ENCODE results near the gene FLRT2.

Gene FLRT2

DNA sequence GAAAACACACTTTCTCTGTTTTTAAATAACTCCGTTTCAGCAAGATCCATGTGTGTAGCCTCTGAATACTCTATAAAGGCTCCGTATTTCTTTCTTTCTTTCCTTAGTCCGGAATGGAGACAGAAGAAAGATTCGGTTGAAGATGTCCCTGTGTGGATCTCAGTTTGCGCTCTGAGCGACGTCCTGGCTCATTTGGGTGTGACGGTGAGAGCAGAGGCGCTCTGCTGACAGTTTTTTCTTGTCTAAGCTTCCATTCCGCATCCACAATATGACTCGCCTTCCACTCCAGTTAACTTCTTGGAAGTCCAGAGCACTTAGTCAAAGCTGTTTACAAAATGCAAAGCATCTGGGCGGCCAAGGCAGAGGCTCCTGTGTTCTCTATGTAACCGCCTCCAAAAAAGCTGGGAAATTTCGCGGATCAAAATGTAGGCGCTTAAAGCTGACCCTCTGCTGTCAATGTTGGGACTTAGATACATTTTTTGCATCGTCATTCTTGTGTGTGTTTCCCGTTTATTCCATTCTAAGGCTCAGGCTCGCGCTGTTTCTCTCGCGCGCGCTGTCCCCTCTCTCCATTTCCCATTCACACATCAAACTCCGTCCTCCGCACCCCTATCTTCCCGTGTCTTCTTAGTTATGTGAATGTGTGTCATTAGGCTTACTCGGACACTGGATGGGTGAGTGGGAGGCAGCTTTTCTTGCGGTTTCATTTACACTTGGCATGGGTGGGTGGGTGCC, 880 bp upstream of the FLRT2 start:
- peak in 14 of 58 donors; percentile 1 to 61 (median 23) for DNase-seq

DNA sequence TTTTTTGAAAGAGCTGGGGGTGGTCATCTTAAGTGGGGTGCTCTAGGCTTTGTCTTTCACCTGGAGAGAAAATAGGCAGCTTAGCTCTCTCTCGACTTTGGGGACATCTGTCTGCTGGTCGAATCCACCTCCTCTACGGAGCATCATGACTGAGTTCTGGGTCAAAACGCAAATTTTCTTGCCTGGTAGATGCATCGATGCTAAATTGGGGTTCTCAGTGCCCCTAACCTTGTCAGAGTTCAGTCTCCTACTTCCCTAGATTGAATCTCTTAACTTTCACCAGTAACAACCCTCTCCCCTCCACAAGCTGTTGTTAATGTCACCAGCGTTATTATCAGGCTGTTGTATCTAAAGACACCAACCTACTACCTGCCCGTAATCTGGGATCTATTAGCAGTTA, 682 bp downstream of the FLRT2 start:
- DNase-seq, result no peak

DNA sequence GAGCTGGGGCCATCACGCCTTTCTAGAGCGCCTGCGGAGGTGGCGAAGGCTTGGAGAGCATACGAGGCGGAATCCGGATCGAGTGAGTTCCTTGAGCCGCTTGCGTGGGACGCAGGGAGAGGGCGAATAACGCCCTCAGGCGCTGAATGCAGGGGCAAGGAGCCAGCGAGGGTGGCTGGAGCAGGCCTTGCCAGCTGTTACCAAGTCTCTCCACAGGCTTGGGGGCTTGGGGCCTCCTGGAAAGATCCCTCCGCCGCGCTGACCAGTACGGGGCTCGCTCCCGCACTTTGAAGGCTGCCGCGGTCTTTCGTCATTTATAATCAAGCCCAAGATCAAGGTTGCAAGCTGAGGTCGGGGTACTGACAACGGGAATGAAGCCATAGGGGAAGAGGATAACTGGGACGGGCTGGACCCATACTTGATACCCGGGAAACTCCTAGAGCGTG, 1.2 kb downstream of the FLRT2 start:
- peak in 32 of 58 donors; percentile 10 to 83 (median 48) for DNase-seq

DNA sequence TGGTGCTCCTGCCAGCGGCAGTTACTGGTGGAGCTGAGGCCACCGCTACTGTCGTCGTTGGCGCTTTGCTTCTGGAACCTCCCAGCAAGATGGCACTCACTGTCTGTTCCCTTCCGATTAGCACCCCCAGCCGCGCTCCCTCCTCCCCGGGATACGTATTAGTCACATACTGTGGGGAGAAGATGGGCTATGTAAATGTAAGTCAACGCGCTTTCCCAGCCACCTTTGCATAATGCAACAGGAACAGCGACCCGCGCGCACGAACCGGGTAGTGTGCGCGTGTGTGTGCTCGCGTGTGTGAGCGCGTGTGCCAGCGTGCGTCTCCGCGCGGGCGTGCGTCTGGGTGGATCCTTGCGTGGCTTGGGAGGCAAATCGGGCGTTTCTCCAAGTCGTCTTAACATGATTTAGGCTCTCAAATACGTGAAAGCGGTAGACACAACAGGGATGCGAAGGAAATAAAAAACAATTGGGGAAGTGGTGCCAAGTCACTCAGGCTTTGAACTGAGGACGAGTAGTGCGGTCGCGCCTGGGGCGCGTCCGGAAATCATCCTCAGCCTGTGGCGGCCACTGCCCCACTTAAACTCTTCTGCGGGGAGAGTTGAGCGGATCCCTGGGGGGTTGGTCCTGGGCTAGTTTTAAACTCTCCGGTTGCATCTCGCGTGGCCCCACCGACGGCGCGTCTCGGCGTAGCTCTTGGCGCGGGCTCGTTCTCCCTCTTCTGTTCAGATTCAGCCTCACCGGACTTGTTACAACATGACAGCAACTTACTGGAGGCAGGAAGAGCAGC, 1.8 kb downstream of the FLRT2 start:
- peak in 46 of 58 donors; percentile 9 to 84 (median 54) for DNase-seq

DNA sequence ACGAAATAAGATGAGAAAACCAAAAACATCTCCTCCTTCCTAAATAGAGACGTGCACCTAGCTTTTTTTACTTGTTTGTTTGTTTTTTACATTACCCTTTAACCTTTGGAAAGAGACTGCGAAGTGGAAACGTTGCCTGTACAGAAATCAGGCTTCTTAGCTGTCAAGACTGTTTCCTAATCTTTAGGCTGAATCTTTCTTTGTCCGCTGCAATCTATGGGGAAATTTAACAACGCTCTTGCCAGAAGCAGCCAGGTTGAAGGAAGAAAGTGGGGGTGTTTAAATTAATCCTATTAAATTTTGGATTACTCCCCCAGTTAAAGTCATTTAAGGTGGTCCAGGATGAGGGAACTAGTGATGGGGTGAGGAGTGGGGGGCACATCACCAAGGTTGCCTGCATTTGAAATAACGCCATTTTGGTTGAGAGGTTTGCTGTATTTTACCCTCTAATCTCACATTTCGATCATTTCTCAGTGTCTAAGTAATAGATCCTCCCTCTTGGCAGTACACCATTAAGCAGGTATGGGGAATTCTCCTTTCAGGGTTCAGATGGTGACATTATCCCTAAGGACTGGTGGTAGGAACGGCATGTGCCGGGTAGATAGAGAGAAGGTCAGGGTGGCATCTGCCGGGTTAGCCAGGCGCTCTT, 2.6 kb downstream of the FLRT2 start:
- no peak for DNase-seq

DNA sequence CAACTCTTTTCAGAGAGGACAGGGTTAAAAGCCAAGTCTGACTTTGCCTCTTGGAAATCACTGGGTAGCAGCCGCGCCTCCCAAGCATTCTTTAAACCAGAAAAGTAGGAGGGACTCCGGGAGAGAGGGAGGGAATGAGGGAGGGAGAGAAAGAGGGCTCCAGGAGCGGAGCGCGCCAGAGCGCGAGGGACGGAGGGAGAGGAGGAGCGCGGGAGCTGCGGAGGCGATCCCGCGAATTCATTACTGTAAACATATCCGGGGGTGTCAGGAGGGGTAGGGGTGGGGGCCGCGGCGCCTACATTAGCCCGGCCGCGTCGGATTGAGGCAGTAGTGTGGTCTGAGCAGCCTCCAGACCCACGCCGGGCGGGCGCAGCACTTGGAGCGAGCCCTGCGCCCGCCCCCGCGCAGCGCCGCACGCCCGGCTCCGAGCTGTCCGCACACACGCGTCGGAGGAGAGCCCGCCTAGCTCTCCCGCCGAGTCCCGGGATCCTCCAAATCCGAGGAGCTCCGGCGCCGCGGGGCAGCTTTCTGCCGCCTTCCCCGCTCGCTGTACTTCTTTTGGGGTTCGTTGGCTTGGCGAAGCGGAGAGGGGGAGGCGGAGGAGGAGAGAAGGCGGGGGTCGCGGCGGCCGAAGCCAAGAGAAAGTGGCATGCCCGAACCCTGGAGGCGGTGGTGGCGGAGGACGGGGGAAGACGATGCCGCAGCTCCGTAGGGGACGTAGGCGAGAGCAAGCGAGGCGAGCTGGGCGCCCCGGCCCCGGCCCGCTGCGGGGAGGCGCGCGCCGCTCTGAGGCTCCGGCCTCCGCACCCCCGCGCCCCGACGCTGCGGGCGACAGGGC, 3.3 kb downstream of the FLRT2 start:
- DNase-seq, result peak in 53 of 58 donors; percentile 21 to 89 (median 63)

DNA sequence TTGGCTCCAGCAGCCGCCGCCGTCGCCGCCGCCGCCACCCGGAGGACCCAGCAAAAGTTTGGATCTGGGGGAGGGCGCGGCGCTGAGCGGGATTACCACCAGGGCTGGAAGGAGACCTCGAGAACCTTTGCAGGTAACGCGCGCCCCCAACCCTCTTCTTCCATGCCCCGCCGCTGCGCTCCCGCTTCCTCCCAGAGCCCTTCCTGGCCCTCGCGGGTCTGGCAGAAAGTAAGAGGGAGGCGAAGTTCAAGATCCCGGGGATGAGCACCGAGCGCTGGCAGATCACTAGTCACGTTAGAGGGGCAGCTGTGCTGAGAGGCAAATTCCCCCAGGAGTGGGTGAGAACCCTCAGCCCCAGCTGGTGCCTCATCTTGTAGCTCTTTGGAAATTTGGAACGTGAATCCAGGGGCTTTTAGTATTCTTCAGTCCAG, 3.9 kb downstream of the FLRT2 start:
- DNase-seq, result peak in 14 of 58 donors; percentile 4 to 46 (median 17)

DNA sequence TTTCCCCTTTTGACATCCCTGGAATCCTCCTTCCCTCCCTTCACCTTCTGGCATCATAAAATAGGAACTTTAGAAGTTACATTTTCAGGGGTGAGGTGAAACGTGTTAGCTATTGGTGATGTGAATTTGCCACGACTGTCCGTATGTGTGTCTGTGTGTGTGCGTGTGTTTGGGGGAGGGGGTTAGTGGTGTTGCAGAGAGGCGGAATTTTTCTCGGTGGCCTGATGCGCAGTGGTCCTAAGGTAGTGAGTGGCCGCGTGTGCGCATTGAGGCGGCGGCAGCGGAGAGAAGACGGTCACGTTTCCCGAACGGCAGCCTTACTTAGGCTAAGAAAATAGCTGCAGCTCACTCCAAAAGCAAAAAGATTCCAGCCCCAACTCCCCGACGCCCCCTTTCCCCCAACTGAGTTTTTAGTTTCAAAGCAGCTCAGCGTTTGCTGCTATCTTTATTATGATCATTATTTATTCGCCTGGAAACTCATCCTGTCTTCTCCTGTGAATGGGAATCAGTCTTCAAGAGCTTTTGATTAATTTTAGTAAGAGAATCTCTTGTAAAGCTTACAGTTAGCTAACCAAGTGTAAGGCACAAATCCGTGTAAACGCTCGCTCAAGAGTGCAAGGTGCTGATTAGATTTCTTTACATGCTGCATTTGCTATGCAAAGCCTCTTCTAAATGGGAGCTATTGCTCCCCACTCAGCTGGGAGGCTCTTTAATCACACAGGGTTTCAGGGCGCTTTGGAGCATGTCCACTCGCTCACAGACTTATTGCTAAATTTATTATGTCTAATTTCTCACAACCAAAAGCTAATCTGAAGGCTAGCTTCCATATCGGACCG, 4.7 kb downstream of the FLRT2 start:
- DNase-seq, result peak in 21 of 58 donors; percentile 0 to 50 (median 19)

DNA sequence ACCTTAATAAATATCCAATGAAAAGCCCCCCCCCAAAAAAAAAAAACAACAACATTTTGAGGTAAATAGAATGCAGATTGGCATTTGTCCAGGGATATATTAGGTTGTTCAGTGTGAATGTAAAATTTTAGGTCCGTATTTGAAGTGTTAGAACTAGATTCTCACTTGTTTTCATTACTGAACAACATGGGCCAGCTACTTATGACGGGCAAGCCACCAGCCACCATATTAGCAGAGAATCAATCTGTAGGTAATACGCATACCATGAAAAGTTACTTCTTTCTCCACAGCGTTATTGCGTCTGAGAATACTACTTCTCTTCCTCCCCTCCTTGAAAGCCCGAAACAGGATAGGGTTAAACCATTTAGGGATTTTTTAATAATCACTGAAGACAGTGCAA, 5.4 kb downstream of the FLRT2 start:
- DNase-seq, result no peak

DNA sequence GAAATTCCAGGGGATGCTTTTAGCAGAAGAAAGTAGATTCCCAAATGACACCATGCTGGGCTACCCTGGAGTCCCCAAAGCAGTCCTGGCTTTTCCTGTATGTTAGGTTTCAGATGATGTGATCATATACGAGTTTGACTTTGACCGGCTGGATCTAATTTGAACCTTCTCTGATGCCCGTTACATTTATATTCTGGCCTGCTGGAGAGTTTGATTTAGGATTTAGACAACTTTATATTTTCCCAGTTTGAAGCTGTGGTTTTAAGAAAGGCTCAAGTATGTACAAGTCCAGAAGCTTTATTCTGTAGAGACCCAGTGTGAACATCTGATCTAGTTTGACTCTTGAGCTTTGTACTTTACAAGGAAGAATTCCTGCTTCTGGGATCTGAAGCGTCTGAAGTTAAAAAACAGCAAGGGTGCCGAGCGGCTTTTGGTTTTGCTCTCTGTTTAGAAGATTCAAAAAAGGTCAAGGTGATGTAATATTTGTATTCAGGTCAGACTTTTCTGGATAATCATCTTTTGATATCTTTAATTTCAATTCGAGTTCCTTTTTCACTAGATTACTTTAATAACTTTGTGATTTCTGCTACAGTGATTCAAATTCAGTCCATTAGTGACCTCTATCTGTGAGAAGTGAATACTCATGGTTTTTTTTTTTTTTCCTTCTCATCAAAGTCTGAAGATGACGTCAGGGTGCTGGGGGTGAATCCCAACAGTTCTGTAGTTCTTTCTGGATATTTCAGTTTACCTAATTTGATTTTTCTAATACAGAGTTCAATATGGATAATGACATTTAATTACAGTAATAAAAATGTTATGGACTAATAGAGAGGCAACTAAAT, 6.3 kb downstream of the FLRT2 start:
- DNase-seq, result no peak

DNA sequence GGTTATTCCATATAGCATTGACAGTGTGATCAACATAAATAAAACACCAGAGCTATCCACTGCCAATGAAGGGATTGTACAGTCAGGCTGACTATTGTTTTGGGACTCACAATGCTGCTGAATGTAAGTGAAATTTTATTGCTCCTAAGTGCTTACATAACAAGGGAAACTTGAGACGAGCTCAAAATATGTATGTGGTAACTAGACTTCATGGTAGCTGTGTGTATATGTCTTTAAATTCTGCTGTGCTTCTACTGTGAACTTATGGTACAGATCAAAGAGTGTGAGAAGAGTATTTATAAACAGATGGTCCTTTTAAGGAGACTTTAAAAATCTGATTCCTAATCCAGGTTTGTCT, 6.9 kb downstream of the FLRT2 start:
- DNase-seq, result no peak

DNA sequence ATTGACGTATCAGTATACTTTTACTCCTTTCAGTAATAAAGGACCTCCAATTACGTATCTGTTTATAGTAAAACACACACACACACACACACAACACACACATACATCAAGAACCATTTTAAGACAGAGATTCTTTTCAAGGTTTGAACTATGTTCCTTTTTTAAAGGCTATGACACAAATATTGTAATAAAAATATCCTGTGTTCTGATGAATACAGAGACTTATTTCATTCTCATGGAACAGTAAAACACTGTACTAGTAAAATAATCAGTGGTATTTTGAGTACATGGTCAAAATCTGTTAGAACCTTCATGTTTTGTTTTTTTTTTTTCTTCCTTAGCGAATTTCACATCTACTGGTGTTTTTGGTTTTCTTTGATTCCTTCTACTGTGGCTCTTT, 7.6 kb downstream of the FLRT2 start:
- no peak for DNase-seq

DNA sequence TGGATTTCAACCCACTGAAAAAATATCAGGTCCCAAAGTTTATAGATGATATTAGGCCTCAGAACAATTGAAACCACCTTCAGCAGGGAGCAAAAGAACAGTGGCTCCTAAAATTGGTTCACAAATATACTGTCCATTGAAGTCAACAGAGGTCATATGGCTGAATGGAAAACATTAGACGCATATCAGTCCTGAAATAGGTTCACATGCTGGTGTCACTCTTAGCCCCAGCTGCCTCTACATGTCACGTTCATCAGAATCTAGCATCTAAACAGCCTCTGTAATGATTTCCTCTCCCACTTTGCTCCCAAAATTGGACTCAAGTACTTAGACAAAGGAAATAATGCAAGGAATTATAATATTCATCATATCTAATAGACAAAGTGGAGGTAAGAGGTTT, 8.7 kb downstream of the FLRT2 start:
- DNase-seq, result no peak

DNA sequence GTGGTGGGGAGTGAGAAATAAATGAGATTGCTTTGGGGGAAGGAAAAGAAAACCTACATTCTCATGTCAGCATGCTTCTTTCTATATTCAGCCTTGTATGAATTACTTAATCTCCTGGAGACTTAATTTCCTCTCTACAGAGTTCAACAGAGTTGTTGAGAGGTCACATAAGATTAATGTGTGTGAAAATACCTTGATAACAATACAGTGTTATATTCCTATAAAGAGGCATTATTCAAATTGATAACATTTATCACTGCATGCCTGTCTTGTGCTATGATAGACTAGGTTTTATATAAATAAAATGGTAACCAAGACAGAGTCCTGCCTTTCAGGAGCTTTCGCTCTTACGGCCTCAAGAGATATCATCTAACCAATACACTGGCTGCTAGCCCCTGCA, 9.6 kb downstream of the FLRT2 start:
- no peak for DNase-seq

DNA sequence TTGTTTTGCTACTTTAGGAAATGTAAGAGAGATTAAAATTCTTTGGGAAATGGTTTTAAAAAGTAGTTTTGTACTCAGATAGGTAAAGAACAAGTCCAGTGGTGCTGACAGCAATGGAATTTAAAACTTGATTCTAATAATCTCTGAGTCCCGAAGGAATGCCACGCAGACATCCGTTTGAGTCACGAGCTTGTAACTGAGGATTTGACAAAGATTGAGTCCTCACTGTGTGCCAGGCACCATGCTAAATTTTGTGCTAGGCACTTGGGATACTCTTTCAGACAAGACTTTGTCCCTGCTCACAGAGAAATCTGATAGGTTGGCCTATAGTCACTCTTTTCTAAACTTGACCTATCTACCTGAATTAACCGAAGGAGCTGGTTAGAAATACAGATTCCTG, 12.7 kb downstream of the FLRT2 start:
- no peak for DNase-seq

DNA sequence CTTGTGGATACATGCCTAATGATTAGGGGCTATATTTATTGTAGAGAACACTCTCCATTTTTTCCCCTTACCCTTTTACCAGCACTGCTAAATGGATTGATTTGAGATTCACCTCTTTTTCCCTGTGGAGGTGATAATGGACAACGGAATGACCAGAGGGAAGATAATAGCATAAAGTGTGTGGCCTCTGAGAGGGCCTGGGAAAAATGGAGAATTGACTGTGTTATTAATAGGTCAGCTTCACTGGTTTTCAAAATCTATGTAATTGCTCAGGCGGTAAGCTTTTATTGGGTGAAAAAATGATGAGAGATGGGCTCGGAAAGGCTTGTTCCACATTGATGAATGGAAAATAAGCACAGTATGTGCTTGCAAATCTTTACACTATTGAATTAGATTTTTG, 15.8 kb downstream of the FLRT2 start:
- DNase-seq, result no peak

DNA sequence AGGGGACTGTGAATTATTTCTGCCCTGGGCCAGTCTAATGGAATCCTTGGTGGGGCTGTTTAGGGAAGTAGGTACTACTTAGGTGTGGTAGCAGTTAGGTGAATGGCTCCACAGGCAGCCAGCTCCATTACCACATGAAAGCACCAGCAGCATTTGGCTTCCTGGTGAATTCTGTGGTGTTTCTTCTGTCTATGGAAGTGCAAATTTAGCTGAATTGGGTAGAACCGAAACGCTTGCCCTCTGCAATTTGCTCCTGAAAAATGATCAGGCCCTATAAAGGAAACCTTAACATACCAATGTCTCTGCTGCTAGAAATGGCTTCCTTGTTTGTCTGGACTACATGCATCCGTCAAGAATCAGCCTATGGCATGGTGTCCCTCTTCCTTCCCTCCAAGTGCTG, 16.4 kb downstream of the FLRT2 start:
- DNase-seq, result no peak

DNA sequence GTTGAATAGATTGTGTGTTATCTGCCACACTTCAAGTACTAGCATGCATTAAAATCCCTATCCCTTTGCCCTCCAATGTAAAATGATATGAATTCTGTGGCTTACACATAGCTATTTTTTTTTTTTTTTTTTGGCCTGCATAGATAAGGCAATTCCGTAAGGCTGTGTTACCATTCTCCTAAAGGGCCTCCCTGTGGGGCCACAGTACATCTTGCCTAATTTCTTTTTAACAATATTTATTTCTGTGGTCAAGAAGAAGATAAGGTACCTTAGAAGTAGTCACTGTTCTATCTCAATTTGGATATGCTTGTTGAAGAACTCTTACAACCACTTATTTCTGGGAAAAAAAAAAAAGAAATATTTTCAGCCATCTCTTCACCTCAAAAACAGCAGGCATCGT, 19.8 kb downstream of the FLRT2 start:
- no peak for DNase-seq

DNA sequence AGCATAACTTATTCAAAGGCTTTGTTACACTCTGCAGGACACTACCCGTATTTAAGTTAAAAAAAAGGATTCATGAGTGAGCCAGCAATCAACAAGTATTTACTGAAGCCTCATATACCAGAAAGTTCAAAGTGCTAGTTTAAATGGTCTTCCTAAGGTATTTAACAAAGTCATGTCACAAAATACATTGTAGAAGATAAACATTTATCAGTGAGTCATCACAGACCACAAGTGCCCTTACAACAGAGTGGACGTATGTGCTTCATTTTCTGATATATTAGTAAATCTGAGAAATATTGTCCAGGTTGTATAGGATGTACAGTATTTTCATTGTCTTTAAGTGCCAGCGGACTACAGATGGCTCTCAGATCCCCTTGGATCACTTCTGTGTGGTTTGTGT, 24.2 kb downstream of the FLRT2 start:
- DNase-seq, result no peak

Measured in anterior cingulate cortex (tissue), 58 donors.